Inflammatory macrophage (primary cell): Measurements from ENCODE around the gene METTL16.

ENCODE experiments used
- DNase-seq, 2 donors: peaks; one replicate each; pipeline ENCODE4 v3.0.0-alpha.2; 2020 to 2022

METTL16 gene

DNA sequence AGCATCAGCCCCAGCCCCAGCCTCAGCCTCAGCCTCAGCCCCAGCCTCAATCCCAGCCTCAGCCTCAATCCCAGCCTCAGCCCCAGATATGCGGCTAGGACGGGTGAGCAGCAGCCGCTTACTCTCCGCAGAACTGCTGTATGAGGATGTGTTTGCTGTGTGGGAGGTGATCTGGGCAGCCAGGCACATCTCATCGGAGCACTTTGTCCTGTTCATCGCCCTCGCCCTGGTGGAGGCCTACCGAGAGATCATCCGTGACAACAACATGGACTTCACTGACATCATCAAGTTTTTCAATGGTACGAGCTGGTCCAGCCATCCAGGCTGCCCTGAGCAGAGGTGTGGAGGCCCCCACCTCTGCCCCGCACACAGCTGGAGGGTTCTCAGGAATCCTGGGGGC, 132.8 kb downstream of the METTL16 start:
- no peak for DNase-seq

DNA sequence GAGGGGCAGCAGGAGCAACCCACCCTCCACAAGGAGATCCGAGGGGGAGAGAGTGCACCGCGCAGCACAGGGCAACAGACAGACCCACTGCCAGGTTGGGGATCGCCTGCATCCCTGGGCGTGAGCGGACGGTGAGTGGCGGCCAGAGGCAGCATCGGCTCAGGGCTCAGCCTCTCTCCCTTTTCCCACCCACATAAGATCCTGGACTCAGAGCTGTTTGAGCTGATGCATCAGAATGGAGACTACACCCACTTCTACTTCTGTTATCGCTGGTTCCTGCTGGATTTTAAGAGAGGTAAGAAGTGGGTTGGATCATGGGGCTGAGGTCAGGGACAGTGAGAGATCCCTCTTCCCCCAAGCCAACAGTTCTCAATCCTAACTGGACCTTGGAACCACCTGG, 134.0 kb downstream of the METTL16 start:
- peak in 1 of 2 donors; percentile 37 for DNase-seq

- DNase-seq, result no peak
These were observed 135.6 kb downstream of the METTL16 start for GRCh38 chr17:2376107-2376506.

DNA sequence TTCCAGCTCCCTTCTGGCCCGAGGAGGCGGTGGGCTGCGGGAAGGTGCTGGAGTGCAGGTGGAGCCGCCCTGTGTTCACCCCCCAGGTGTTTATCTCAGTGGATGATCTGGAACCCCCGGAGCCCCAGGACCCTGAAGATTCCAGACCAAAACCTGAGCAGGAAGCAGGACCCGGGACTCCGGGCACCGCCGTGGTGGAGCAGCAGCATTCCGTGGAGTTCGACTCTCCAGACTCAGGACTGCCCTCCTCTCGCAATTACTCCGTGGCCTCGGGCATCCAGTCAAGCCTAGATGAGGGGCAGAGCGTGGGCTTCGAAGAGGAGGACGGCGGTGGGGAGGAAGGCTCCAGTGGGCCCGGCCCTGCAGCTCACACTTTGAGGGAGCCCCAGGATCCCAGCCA, 136.3 kb downstream of the METTL16 start:
- DNase-seq, result no peak

DNA sequence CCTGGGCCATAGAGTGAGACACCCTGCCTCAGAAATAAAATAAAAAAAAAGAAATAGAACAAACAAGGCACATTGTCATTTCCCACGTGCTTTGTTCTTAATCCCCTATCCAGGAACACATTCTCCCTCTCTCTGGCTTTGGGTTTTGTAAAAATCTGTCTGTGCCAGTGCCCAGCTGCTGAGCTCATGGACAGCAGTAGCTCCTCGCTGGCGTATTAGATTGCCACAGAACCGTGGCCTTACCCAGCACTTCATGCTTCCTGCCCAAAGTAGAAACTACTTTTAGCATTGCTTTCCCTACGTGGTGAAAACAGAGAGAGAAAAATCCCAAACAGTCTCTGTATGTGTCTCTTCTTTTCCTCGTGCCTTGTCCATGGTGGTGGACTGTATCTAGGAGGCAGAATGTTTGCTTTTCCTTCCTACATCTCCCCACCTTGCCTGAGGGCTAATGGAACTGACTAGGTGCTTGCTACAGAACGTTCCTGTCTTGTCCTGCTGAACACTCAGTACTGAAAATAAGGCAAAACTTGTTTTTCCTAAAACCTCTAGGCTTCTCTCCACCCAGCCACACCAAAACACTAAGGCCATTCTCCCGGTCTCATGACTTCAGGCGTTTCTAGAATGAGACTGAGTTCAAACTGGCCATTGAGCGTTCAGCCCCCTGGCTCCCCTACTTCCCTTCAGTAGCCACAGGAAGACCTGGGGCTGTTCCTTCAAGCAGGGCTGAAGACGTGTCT, 137.0 kb downstream of the METTL16 start:
- DNase-seq, result no peak

GRCh38 chr17:2373179-2373578, 138.5 kb downstream of the METTL16 start:
- DNase-seq, result no peak

DNA sequence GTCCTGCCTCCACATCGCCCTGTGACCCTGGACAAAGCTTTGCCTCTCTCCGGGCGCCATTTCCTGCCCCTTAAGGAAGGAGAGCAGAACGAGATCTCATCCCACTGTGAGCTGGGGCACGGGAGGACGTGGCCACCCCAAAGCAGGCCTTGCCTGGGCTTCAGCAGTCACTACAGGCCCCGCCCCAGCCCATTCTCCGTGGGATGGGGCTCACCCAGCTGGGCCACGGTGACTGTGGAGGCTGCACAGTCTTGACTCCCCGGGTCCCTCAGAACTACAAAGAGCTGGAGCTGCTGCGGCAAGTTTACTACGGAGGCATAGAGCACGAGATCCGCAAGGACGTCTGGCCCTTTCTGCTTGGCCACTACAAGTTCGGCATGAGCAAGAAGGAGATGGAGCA, 139.0 kb downstream of the METTL16 start:
- no peak for DNase-seq

- DNase-seq, result no peak
These were observed 139.5 kb downstream of the METTL16 start for GRCh38 chr17:2372180-2372579.

DNA sequence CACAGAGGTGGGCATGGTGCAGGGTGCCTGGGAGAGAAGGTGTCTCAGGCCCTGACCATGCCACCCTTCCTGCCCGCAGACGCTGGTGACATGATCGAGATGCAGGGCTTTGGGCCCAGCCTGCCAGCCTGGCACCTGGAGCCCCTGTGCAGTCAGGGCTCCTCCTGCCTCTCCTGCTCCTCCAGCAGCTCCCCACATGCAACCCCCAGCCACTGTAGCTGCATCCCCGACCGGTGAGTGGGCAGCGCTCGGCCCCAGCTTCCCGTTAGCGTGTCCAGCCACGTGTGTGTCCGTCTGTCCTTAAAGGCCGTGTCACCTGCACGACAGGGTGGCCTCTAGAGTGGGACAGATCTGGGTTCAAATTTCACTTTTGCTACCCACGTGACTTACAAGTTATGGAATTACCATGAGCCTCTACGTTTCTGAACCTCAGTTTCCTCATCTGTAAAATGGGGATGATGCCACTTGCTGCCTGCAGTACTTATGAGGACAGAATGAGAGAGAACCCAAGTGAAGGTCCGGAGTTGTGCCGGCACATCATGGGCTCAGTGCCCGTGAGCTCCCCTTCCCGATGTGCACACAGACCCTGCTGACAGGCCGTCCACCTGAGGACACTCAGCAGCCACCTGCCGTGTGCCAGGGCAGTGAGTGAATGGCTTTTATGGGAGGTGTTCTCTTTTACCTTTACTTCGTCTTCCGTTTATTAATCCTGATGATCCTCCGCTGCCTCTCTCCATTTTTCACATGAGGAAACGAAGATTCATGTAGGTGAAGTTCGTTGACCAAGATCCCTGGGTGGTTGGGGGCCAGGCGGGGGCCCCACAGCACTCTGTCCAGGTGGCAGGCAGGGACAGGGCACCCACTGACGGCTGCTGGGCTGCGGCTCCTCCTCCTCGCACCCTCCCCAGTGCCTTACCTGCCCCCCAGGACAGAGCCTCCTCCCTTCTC, 140.2 kb downstream of the METTL16 start:
- DNase-seq, result no peak

DNA sequence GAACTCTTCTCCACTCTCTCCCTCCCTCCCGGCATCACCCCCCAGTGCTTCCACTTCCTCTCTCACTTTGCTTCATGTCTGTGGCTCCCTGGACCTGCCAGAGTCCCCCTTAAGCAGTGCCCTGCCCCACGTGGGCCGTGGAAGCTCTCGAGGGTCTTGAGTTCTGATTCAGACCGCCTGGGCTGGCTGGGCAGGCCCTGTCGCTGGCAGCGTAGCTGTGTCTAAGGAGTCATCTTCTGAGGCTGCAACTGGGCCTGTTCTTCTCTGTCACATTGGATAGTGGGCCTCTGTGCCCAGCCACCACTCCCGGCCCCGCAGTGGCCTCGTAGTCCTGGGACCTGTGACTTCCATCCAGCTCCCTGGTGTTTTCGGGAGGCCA, 141.5 kb downstream of the METTL16 start:
- no peak for DNase-seq

GRCh38 chr17:2369551-2370210, 142.0 kb downstream of the METTL16 start:
- no peak for DNase-seq

GRCh38 chr17:2369039-2369438, 142.6 kb downstream of the METTL16 start:
- DNase-seq, result no peak

GRCh38 chr17:2368359-2368758, 143.3 kb downstream of the METTL16 start:
- no peak for DNase-seq

GRCh38 chr17:2366747-2367494, 144.8 kb downstream of the METTL16 start:
- no peak for DNase-seq
